Left renal pelvis (tissue), 4 donors: ENCODE results near the gene EML6. TPM values are rescaled to one million over a fixed set of nuclear protein-coding genes. Genes with fewer than 3 reads are reported as not detected.
"Not testable (repeated sequence)": the region's sequence is repeated elsewhere in the genome, so short reads cannot be mapped to it uniquely, and the experiment has no call there.

Experiments used
- DNase-seq, 4 donors: peaks; one replicate each; pipeline ENCODE4 v3.0.0-alpha.2; 2013; ENCODE audit warnings: low read depth in 4 of 4, low spot score in 3 of 4
- polyA plus RNA-seq, 4 donors: library from polyadenylated mRNA; unstranded; fragments of 120-200 nt; gene quantifications; one replicate each; pipeline ENCODE4 v1.2.1, GENCODE V29; 2013; ENCODE audit not compliant: insufficient read length in 4 of 4

Gene EML6
- polyA plus RNA-seq, 4 donors: 0.49 to 17.2 (median 12.2) TPM

DNA sequence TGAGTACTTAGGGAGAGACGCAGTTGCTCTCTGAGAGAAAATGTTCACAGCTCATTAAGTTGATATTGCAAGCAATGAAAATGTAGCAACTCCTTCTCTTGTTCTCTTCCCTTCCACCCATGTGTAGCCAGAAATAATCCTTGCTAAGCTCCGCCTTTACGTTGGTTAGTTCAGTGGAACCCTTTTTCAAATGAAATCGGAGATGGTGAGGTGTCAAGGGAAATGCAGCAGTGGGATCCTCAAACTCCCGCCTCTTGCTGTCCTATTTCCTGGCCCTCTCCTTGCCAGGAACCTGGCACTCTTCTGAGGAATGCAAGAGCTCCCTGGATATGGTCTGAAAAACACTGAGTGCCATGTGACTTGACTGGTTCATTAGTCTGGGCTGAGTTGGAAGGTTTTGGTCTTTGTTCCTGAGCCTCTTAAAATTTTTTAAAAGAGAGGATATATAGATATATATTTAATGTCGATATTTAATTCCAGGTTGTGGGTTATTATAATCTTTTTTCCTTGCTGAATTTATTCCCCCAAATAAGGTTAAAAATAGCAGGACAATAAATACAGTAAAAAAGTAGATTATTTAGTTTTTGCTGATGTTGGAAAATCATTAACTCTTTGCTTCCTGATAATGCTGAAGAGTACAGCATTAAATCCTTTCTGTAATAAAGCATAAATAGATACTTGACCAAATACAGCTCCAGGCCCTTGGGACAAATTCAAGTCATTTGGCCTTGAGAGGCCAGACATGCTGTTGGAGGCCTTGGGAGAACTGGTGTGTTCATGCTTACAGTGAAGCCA is 116.2 kb downstream of the EML6 start:
- peak in 3 of 4 donors; percentile 5 to 27 (median 10) for DNase-seq

DNA sequence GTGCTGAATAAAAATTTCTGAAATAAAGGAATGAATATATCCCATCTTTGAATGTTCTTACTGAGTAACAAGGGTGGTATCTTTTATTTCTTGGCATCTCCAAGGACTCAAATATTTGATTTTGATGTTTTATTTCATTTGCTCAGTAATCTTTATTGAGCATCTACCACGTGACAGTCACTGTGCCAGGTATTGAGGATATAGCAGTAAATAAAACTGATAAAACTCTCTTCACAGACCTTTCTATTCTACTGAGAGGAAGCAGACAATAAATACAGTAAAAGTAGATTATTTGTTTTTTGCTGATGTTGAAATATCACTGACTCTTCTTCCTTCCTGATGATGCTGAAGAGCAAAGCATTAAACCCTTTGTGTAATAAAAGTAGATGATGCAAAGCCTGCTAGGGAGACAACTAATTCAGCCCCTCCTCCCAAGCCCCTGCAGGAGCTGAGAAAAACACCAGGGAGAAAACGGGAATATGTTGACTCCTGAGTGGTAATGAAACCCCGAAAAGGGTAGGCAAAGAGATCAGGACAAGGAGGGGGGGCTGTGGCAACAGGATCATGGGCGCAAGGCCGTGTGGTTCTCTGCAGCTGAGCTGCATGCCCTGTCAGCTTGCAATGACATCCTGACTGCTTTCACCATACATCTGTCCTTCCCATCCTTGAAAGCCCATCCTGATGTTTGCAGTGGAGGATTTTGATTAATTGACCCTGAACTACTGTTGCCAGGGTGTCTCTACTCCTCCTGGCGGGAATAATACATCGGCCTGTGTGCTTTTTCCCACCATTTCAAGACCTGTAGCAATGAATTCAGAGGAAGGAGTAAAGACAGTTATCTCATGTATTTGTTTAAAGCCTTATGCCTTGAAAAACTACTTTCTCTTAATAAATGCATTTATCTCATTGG is 117.4 kb downstream of the EML6 start:
- DNase-seq: no peak

DNA sequence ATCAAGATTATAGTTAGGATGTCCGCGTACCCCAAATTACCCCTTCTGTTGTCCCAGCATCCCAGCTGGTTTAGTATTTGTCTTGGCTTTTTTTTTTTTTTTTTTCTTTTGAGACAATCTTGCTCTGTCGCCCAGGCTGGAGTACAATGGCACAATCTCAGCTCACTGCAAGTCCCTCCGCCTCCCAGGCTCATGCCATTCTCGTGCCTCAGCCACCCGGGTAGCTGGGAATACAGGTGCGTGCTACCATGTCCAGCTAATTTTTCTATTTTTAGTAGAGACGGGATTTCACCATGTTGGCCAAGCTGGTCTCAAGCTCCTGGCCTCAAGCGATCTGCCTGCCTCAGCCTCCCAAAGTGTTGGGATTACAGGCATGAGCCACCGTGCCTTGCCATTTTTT is 118.0 kb downstream of the EML6 start:
- DNase-seq: not testable (repeated sequence)

DNA sequence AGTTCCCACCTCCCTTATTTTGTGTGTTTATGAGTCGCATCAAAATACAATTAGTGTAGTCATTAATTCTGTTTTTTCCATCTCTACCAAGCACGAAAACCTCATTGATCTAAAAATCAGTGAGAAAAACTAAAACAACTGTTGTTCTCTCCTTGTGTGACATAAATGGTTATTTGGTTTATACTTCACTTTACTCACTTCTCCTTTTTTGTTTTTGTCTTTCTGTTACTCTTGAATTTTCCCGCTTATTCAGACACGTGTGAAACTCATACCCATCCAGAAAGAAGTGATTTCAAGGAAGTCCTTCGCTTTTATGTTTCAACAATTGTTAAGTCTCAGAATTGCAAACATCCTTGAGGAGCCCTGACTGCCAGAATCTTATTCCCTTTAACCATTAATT is 121.6 kb downstream of the EML6 start:
- DNase-seq: no peak

DNA sequence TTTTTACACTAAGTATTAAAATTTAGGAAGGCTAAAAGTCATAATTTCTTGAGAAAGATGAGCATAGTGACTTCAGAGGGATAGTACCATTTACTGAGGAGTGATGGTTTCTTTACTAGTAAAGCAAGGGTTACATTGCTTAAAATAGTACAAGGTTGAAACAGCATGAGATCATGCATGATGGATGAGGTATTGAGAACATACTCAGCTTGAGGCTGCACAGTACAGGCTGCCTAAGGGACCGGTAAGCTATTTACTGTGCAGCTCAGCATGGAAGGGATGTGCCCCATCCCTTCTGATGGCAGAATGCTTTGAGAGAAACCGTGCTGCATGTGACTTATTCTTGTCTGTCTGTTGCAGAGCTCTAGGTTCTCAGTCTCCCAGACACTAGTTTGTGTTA is 122.1 kb downstream of the EML6 start:
- DNase-seq: no peak

DNA sequence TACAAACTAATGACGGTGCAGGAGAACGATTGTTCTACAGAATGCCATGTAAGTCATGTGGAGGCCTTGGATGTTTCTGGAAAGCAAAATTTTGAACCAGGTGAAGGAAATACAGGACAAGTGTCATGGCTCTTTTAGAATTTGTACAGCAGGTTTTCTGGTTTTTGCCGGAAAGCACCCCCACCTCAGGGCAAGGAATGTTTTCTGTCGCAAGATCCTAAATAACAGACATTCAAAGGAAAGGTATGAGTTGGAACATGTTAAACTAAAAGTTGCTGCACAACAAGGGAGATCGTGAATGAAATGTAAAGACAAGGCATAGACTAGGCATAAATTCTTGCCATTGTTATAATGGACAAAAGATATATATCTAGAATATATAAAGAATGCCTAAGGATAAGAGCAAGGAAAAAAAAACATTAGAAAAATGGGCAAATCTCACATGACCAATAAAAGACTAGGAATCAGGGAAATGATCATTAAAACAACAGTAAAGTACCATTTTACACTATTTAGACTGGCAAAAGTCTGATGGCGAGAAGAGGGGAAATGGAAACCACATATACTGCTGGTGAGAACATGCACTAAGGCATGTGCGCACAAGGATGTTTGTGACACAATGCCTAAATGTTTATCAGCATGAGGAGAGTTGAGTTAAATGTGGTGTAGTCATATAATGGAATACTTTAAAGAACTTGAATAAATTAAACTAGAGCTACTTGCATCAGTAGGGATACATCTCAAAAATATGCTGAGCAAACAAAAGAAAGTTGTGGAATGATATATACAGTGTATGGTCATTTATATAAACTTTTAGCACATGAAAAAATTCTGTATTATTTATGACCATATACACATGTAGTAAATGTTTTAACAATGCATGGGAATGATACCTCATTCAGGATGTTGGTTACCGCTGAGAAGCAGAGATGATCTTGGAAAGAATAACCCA is 127.0 kb downstream of the EML6 start:
- DNase-seq: no peak

DNA sequence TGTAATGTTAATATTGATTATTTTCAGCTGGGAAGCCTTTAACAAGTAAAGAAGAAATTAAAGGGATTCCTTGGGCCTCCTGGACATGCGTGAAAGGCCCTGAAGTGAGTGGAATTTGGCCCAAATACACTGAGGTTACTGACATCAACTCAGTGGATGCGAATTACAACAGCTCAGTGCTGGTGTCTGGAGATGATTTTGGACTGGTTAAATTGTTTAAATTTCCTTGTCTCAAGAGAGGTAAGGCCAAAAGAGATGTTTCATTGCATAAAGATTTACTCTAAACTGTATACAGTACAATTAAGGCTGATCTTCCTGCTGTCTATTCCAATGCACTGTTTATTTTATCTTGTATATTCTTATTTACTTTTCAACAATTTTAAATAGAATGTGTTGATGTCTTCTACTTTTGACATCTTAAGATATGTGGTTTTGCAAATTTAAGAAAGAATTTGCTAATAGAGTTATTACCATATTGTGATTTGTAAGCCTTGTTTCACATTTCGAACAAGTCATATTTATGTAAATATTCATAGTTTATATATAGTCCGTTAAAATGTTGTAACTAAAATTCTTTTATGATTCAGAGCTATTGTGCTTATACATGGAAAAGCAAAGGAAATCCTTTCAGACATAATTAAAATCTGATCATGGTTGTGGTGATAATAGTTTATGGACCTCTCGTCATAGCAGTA is 130.3 kb downstream of the EML6 start:
- no peak for DNase-seq

DNA sequence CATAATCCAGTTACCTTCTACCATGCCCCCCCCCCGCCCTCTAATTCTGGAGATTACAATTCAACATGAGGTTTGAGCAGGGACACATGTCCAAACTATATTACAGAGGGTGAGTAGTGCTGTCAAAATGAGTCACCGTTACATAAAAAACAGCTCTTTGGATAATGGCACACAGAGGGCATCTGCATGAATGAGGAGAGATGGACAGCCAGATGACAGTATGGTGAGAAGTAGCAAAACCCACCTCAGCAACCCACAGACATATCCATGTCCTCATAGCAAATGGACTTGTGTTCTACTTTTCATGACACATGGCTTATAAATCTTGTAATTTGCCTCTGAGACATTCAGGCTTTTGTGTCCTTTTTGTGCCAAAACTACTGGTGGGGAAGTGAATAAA is 132.0 kb downstream of the EML6 start:
- no peak for DNase-seq

DNA sequence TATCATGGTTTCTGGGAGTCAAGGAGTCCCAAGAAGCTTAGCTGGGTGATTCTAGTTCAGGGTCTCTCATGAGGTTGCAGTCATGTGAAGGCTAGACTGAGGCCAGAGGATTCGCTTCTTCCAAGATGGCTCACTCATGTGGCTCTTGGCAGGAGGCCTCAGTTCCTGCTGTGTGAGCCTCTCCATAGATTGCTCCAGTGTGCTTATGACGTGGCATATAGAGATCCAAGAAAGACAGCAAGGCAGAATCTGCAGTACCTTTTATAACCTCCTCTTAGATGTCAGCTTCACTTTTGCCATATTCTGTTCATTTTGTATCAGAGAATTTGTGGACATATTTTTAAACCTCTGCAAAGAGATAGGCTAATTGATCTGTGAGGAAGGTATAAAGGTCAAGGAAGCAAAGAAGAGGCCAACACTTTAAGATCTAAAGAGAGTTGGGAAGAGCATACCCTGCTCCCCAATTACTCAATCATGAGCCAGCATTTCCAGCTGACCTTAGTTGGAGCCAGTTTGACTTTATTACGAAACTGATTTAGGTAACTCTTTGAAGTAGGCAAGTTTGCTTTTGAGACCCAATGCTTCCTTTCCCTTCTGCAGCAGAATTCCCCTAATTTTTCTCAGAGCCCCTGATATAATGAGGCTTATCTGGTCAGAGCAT is 134.7 kb downstream of the EML6 start:
- DNase-seq: no peak

DNA sequence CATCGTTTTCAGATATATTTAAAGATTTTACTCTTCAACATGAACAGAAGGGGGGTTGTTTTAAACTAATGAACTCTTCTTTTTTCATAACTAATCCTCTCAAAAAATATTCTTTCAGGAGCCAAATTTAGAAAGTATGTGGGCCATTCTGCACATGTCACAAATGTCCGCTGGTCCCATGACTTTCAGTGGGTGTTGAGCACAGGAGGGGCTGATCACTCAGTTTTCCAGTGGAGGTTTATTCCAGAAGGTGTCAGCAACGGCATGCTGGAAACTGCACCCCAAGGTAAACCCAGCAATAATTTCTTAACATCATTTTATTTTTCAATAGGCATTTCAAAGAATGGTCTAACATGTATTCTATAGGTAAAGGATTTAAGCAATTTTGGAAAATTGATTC is 136.0 kb downstream of the EML6 start:
- DNase-seq: no peak

DNA sequence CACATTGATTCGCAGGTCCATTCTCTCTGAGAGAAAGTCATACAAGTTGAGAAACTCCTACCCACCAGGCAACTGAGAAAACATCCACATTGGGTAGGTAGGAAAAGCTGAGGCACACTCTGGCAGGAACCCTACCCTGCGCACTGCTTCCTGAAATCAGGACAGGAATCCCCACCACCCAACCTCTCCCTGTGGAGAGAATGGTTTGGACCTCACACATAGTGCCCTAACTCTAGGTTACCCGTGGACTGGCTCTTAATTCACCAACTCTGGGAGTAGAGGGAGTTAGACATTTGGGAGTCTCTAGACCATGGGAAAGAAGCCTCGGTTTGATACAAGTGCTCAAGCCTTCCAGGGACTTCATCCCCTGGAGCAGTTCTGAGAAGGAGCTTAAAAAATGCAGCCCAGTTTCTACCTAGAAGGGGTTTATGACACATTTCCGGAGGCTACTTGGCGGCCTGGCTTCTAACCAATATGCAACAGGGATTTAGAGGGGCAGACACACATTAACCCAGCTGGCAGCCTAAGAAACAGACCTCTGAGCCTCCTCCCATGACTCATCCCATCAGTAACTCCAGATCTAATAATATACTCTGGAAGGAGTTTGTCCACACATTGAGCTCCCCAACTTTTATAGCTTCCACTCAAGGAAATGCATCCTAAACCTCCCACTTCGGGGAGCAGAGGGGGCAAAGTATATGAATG is 136.7 kb downstream of the EML6 start:
- no peak for DNase-seq

DNA sequence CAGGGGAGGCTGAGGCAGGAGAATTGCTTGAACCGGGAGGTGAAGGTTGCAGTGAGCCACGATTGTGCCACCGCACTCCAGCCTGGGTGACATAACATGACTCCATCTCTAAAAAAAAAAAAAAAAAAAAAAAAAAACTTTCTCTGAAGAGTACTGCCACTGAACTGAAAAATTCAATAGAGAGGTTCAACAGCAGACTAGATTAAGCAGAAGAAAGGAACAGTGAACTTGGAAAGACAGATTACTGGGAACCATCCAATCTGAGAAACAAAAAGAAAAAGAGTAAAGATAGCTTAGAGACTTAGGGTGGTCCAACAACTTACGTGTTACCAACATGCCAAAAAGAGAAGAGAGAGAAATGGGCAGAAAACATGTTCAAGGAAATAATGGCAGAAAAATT is 138.8 kb downstream of the EML6 start:
- DNase-seq: no peak

DNA sequence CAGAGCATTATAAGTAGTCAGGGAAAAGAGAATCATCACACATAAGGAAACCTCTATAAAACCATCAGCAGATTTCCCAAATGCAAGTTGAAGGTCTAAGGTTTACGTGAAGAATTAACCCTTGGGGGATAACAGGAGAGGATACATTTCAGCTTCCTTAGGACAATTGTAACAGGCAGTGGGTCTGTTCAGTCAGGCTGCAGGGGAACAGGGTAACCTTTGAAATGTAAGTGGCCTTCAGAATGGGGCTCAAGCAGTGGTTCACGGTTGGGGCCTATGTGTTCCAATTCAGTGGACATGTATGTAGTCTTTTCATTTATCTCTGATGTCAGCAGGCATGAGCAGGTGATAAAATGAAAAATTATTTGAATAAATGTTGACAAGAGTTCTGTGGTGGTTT is 139.3 kb downstream of the EML6 start:
- no peak for DNase-seq

DNA sequence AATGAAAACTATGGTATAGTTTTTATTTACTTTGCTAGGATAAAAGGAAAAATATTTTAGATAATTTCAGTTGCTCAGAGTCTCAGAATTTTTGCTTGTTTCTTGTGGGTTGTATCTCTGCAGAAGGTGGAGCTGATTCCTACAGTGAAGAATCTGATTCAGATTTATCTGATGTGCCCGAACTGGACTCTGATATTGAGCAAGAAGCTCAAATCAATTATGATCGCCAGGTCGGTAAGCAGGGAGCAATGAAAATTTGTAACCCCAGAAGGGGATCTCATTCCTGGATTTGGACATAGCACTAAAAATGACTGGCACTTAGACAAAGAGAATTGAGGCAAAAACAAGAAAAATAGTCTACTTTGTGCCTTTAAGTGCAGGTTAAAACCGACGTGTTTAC is 140.2 kb downstream of the EML6 start:
- DNase-seq: no peak

DNA sequence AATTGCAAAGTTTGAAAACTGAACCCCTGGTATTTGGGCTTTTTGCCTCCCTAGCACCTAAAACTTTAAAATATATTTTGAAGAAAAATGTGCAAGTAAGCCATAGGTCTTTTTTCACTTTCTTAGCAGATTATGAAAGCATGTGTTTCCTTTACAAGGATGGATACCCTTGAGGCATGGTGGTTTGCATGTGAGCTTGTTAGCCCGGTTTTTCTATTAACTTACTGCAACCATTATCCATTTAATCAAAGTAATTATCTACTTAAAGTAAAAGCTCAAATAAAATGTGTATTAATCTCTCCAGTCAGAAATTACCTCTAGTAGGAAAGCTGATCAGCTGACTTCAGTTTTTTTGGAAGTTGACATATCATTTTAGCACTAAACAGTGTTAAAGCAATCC is 140.6 kb downstream of the EML6 start:
- DNase-seq: peak in 1 of 4 donors; percentile 2

DNA sequence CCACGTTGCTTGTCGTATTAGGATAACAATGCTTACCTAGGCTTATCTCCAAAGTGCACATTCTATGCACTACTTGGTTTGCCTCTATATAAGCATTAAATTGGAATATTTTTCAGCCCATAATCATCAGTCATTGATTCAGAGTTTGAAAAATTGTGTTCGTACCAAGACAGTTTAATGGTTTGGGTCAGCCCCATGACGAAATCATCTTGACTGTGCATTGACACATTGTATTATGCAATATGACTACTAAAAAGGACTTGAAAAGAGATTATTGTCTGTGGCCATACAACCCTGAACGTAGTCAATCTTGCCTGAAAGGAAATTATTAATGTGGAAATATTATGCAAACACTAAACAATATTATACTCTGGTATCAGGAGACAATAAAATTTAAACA is 141.3 kb downstream of the EML6 start:
- no peak for DNase-seq

DNA sequence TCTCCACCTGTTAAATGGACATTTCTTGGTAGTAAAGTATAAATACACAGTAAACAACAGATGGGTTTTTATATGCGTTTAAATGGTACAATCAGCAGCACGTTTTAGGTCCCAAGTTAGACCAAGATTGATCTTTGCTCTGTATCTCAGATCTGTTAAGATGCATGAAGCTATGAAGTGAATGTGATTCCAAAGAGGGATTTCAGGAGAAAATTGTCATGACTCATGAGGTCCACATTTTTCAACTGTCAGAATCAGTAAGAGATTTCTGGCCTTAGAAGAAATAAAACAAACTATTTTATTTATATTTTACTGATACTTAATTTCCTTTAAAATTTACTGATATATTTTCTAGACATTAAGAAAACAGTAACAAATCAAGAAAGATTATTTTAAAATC is 142.7 kb downstream of the EML6 start:
- DNase-seq: no peak

DNA sequence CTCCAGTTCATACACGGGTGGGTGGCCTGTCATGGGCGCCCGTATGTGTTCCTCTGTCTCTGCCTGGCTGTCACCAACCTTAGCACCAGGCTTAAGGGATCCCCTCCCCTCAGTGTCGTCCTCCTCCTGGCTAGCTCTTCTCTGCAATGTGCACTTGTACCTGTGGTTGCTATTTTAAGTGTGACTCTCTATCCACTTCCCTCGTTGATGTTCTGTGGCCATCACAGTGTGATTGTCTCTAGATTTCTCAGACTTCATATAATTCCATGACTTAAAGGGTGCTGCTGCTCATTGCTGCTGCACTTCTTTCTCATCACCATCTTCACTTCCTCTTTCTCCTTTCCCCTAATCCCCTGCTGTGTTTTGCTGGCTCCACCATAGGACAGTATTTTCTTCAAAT is 143.4 kb downstream of the EML6 start:
- DNase-seq: no peak

DNA sequence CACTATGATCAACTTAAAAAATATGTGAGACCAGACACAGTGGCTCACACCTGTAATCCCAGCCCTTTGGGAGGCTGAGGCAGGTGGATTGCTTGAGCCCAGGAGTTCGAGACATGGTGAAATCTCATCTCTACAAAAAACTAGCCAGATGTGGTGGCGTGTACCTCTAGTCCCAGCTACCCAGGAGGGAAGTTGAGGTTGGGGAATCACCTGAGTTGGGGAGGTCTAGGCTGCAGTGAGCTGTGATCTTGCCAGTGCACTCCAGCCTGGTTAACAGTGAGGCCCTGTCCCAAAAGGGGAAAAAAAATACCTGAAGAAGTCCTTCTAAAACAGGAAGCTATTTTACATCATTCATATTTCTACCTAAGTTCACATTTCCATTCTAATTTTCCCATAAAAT is 144.0 kb downstream of the EML6 start:
- DNase-seq: no peak
